LNCAP (cell line): ENCODE data around the gene LCP2.

Experiments
- CTCF ChIP-seq: fragments of 450-650 bp; IDR thresholded peaks from 2 replicates; pipeline ENCODE4 v1.5.1; 2017; ENCODE audit warnings: mild to moderate bottlenecking

The LCP2 gene

GRCh38 chr5:170330568-170331054 is 33.0 kb upstream of the LCP2 start:
- TF ChIP-seq CTCF: no peak

- TF ChIP-seq CTCF: no peak
Observed at GRCh38 chr5:170329524-170329923, 31.9 kb upstream of the LCP2 start.

GRCh38 chr5:170327829-170328228 is 30.3 kb upstream of the LCP2 start:
- no peak for TF ChIP-seq CTCF

- no peak for TF ChIP-seq CTCF
Observed at GRCh38 chr5:170327168-170327567, 29.6 kb upstream of the LCP2 start.

- TF ChIP-seq CTCF: no peak
Observed at GRCh38 chr5:170319301-170319700, 21.7 kb upstream of the LCP2 start.

GRCh38 chr5:170317499-170317898 is 19.9 kb upstream of the LCP2 start:
- TF ChIP-seq CTCF: no peak

GRCh38 chr5:170316937-170317336 is 19.4 kb upstream of the LCP2 start:
- TF ChIP-seq CTCF: no peak

- TF ChIP-seq CTCF: no peak
Observed at GRCh38 chr5:170315154-170315553, 17.6 kb upstream of the LCP2 start.
